RPMI8226 (cell line): Measurements from ENCODE around the gene HVCN1.
A peak's percentile ranks its signal among the peaks of the same experiment; 100 is the strongest.

ENCODE experiments used
- DNase-seq: peaks from one replicate; pipeline ENCODE4 v3.0.0-alpha.2; 2015

The HVCN1 gene

DNA sequence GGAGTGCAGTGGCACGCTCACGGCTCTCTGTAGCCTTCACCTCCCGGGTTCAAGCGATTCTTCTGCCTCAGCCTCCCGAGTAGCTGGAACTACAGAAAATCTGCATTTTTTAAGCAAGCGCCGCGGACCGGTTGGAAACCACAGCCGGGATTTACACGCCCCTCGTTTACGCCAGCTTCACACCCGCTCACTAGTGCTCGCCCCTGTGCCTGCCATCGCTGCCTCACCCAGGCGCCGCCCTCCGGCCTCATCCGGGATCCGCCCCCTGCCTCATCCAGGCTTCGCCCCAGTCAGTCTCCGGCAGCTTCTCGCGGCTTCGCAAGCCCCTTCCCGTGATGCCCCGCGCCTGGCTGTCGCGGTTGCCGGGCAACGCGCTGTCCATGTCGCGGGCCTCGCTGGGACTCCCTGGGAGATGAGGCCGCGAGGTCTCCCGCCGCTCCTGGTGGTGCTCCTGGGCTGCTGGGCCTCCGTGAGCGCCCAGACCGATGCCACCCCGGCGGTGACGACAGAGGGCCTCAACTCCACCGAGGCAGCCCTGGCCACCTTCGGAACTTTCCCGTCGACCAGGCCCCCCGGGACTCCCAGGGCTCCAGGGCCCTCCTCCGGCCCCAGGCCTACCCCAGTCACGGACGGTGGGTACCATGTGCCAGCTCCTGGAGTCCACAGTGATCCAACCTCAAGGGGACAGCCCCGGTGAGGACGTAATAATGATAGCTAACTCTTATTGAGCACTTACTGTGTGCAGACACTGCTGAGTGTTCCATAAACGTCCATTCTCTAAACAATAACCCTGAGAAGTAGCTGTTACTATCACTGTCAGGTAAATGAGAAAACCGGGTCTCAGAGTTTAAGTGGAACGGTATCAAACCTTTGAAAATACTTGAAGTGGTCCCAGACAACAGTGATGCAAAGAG, 74.9 kb downstream of the HVCN1 start, which contains the start of gene TCTN1:
TSS of gene TCTN1 (plus strand) at position 359 of the 914 bp plus-strand sequence. CDS start at position 413, 54 bp downstream.
- peak; percentile 95 for DNase-seq

DNA sequence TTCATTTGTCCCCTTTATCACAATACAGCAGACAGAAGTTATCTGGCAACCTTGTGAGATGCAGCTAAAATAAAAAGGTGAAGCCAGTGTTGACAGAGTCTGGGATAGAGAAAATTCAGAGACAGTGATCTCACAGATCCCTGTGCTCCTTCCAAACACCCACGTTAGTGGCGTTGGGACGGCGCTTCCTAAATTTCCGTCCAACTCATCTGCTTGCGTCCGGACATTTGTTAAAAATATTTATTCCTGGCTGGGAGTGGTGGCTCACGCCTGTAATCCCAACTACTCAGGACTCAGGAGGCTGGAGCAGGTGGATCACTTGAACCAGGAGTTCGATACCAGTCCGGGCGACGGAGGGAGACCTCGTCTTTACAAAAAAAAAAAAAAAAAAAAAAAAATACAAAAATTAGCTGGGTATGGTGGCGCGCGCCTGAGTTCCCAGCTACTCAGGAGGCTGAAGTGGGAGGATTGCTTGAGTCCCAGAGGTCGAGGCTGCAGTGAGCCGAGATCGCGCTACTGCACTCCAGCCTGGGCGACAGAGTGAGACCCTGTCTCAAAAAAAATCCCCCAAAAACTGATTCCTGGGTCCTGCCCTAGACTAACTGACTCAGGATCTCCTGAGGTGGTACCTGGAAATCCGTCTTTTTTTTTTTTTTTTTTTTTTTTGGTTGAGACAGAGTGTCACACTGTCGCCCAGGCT, 75.7 kb downstream of the HVCN1 start:
- no peak for DNase-seq

- peak; percentile 10 for DNase-seq
Measured at GRCh38 chr12:110606253-110606611, 82.7 kb downstream of the HVCN1 start.

- DNase-seq: peak; percentile 63
Measured at GRCh38 chr12:110602085-110602814, 86.7 kb downstream of the HVCN1 start.

DNA sequence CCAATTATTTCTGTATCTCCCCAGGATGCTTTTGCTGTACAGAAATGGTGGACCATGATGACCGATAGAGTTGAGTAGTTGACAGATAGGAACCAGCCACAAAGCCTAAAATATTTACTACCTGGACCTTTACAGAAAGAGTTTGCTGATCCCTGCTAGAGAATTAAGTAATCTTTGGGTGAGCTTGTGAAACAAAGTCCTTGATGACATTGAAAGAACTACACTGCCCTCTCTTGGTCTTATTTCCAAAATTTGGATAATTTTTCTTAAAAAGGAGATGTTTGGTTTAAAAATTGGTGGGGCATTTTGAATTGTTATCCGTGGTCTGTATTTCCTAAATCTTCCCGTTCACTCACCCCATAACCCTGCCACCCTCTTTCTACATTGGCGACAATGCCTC, 88.7 kb downstream of the HVCN1 start:
- peak; percentile 49 for DNase-seq

- DNase-seq: no peak
Measured at GRCh38 chr12:110599334-110599733, 89.6 kb downstream of the HVCN1 start.
